GM21381 (cell line): ENCODE data around the gene LIN9.
"Not testable (repeated sequence)": the region's sequence is repeated elsewhere in the genome, so short reads cannot be mapped to it uniquely, and the experiment has no call there.

Source experiments
- ATAC-seq: cut with Tn5 transposase; IDR thresholded peaks from one replicate; pipeline ENCODE4 v1.9.1; 2021; ENCODE audit warnings: mild to moderate bottlenecking, moderate library complexity; ENCODE audit not compliant: unreplicated experiment

The LIN9 gene

GRCh38 chr1:226217273-226217672, 91.7 kb downstream of the LIN9 start:
- ATAC-seq: no peak

GRCh38 chr1:226216056-226216455, 92.9 kb downstream of the LIN9 start:
- no peak for ATAC-seq

- no peak for ATAC-seq
Observed at GRCh38 chr1:226215239-226215638, 93.7 kb downstream of the LIN9 start.

GRCh38 chr1:226212545-226212944, 96.4 kb downstream of the LIN9 start:
- ATAC-seq: no peak

GRCh38 chr1:226211181-226211821, 97.7 kb downstream of the LIN9 start:
- no peak for ATAC-seq

GRCh38 chr1:226210571-226211176, 98.3 kb downstream of the LIN9 start:
- ATAC-seq: no peak

GRCh38 chr1:226209307-226210059, 99.5 kb downstream of the LIN9 start:
- ATAC-seq: no peak

- no peak for ATAC-seq
Observed at GRCh38 chr1:226207048-226207447, 101.9 kb downstream of the LIN9 start.

- ATAC-seq: no peak
Observed at GRCh38 chr1:226204198-226204597, 104.8 kb downstream of the LIN9 start.

GRCh38 chr1:226203655-226204054, 105.3 kb downstream of the LIN9 start:
- no peak for ATAC-seq

- no peak for ATAC-seq
Observed at GRCh38 chr1:226203240-226203639, 105.7 kb downstream of the LIN9 start.

GRCh38 chr1:226202666-226203065, 106.3 kb downstream of the LIN9 start:
- not testable (repeated sequence) for ATAC-seq

- ATAC-seq: no peak
Observed at GRCh38 chr1:226202246-226202645, 106.7 kb downstream of the LIN9 start.

GRCh38 chr1:226201029-226201593, 107.9 kb downstream of the LIN9 start:
- ATAC-seq: no peak

- ATAC-seq: no peak
Observed at GRCh38 chr1:226199971-226200370, 109.0 kb downstream of the LIN9 start.

- ATAC-seq: no peak
Observed at GRCh38 chr1:226195144-226195543, 113.8 kb downstream of the LIN9 start.

- ATAC-seq: no peak
Observed at GRCh38 chr1:226187380-226187779, 121.6 kb downstream of the LIN9 start.

GRCh38 chr1:226187019-226187322, 122.0 kb downstream of the LIN9 start:
- no peak for ATAC-seq

GRCh38 chr1:226186124-226187018, 122.6 kb downstream of the LIN9 start, which contains the start of gene ACBD3:
Gene ACBD3, minus strand, starts transcription at chr1:226186741. Its CDS starts 66 bp downstream, at chr1:226186675.
- peak; percentile 96 for ATAC-seq

- ATAC-seq: no peak
Observed at GRCh38 chr1:226185141-226186036, 123.6 kb downstream of the LIN9 start.
